Posterior vena cava (tissue), 2 donors: ENCODE measurements around the gene CRYBB2. TPM values are rescaled to one million over a fixed set of nuclear protein-coding genes. Genes with fewer than 3 reads are reported as not detected.
"Not testable (repeated sequence)": the region's sequence is repeated elsewhere in the genome, so short reads cannot be mapped to it uniquely, and the experiment has no call there.

Experiments
- DNase-seq: peaks from one replicate; pipeline ENCODE4 v3.0.0-alpha.2; 2020; ENCODE audit warnings: low spot score
- intact Hi-C, 2 donors: fragments of 100-400 bp; cut with DNase I; formaldehyde crosslinking; loops; one replicate each; pipeline versions ENCODE4 v1.14.1 to v1.14.2; 2022 to 2023
- long read RNA-seq, 2 donors: library from polyadenylated mRNA; unstranded; transcript quantifications; one replicate each; pipeline ENCODE4 v2.0.0, GENCODE V29; 2020 to 2021
- total RNA-seq, 2 donors: library from RNA; stranded (reverse); fragmentation: NEBNext Ultra II Directional; extraction: Animal tissue kit (Norgen Biotek cat#: 25700); gene quantifications; one replicate each; pipeline ENCODE4 v1.2.1, GENCODE V29; 2021
- donor health status: DM: yes; HTN: yes; CAD: no.
- donor health status: DM: yes; HTN: yes; CAD: no.

The CRYBB2 gene, protein sequence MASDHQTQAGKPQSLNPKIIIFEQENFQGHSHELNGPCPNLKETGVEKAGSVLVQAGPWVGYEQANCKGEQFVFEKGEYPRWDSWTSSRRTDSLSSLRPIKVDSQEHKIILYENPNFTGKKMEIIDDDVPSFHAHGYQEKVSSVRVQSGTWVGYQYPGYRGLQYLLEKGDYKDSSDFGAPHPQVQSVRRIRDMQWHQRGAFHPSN
- not detected for total RNA-seq
- long read RNA-seq, donor 1 = 0 reads
- long read RNA-seq, donor 2 = 0 reads

DNA sequence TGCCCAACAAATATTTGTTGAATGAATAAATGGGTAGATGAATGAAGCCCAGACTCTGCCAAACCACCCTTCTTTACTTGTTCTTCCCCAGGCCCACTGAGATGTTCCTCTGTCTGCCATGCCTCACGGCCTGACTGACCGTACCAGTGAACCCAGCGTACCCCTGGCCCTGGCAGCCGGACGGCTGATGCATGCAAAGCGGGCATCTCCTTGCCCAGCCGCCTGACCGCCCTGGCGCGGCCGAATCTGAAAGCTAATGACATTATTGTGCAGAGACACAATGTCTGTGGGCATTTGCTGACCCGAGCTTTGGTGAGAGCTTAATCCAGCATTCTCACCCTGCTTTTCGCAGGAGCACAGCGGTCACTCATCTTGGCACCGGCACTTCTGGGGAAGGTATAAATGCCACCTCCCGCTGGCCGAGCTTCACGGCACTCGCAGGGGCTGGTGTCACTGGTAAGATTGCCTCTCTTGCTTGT is at the start of gene CRYBB2:
TSS of gene CRYBB2 (plus strand) at position 429 of the 479 bp plus-strand sequence. CDS start 1,791 bp downstream, outside the sequence.
- intact Hi-C loops = no loop called here
- no peak for DNase-seq

DNA sequence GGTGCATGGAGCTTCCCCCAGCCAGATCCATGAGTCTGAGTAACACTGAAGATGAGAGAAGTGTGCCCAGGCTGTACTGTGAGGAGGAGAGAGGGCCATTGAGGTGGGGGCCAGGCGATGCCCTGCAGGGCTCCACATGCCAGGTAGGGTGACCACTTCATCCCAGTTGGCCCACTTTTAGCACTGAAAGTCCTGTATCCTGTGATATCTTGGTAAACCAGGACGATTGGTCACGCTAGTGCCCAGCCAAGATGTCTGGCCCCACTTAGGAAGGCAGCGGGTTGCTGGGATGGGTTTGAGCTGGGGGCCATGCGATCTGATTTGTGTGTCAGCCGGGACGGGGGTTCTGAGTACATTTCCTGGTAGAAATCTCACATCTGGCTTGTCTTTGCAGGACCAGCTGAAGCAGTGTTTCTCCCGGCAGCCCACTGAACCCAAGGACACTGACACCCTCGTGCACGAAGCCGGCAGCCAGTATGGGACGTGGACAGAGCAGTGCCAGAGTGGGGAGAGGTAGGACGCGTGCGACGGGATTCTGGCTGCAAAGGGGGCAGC is 48.9 kb upstream of the CRYBB2 start:
- DNase-seq = no peak
- intact Hi-C loops = no loop called here

DNA sequence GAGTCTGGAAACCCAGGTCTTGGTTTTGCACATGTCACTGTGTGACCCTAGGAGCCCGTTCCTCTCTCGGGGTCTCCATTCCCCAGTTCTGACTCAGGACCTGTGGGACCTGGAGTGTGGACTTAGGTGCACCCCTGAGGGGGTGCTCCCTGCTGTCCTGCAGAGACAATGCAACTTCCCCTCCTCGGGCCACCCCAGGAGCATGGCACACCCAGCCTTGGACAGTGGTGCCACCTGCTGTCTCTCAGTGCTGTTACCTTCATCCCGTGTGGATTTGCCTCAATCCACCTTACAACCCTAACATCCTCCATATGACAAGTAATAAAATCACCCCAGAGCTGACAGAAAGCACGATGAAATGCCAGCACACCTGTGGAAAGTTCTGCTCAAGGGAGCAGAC is 47.3 kb upstream of the CRYBB2 start:
- DNase-seq = no peak
- intact Hi-C loops = no loop called here

DNA sequence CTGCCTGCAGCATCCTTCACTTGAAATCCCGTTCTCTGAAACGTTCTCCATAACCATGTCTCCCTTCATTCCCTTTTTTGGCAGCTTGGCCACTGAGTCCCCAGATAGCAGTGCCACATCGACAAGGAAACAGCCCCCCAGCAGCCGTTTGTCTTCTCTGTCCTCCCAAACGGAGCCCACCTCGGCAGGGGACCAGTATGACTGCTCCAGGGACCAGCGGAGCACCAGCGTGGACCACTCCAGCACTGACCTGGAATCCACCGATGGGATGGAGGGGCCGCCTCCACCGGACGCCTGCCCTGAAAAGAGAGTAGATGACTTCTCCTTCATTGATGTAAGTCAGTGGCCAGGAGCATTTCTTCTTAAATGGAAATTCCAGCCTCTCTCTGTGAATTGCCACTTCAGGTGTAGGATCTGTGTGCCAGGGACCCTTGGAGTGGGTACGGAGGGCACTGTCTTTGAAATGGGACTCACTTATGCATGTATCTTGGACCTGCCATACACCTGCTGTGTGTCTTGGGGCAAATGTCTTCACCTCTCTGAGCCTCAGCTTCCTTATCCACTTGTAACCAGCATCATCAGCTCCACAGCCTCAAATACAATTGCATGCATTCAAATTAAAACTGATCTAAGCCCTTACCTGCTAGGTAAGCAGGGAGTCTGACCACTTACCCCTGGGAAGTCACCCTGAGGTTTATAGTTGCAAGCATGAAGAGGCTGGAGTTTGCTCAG is 45.1 kb upstream of the CRYBB2 start:
- no peak for DNase-seq
- intact Hi-C loops = no loop called here

DNA sequence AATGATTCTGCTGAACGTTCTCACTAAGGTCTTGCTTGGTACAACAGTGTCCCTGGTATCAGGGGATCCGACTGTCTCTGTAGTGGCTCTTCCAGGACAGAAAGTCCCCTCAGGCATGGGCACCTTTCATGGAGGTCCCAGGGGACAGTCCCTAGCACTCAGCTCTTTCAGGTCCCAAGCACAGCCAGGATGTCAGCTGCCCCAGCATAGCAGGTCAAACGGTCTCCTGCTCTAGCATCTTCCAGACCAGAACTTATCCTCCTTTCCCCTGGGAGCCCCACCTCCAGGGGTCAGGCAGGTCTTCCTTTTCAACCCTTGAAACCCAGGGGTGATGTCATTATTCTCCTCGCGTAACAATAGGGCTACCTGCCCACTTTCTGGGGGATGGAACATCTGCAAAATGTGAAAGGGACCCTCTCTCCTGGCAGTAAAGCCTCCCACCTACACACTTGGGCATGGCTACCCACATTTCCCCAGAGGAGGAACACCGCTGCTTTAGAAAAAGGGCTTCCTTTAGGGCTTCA is 44.5 kb upstream of the CRYBB2 start:
- intact Hi-C loops = no loop called here
- no peak for DNase-seq

DNA sequence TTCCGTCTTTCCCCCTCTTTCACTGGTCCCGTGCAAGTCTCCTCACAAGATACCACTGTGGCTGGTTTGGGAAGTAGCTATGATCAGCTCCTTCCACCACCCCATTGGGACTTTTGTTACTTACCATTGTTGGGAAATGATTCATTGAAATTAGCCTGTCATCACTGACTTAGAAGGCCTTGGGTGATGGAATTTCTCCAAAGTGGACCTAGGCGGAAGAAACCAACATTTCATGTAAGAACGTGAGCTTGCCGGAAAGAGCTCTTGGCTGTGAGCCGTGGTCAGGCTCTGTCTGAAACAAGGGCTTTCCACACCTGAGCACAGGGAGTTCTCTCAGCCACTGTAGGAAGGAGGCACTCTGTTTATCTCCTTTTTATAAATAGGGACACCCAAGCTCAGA is 43.3 kb upstream of the CRYBB2 start:
- intact Hi-C loops = no loop called here
- no peak for DNase-seq

DNA sequence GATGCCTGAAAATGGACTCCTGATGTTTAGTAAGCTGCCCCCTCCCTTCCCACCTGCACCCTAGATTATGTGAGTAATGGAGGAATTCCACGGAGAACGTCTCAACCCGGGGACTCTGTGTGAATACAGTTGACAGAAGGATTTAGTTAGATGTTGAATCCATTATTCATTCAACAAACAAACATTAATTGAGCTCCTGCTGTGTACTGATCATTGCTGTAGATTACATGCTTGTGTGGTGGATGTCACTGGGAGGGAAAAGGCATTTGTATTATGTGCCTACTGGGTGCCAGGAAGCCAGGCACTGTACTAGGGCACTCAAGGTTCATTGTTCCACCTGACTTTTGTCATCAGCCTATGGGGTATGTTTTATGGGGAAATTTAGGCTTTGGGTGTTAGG is 42.6 kb upstream of the CRYBB2 start:
- intact Hi-C loops = no loop called here
- DNase-seq = no peak

DNA sequence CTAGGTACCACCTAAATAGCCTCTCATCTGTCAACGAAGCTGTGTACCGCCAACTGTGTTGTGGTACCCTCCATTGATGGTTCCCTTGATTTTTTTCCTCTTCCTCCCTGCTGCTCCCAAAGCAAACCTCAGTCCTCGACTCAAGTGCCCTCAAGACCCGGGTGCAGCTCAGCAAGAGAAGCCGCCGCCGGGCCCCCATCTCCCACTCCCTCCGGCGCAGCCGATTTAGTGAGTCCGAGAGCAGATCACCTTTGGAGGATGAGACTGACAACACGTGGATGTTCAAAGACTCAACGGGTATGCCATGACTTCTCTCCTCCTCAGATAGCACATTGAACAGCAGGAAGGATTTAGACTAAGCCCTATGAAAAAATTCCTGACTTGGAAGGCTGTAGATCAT is 42.2 kb upstream of the CRYBB2 start:
- no peak for DNase-seq
- intact Hi-C loops = no loop called here

DNA sequence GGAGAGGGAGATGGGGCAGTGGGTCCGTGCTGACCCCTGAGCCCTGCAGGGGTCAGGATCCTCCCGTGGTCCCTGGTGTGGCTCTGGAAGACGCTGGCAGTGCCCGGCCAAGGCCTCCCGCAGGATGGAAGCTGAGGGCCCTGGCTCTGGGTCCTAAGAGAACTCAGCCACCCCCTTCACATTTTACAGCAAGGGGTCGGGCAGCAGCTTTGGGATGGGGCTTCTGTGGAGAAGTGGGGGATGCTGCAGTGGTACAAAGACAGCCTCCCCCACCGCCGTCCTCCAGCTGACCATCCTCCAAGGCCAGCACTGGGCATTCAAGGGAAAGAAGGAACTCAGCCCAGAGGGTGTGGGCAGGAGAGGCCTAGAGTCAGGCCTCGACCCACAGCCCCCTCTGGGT is 41.5 kb upstream of the CRYBB2 start:
- DNase-seq = no peak
- intact Hi-C loops = no loop called here

DNA sequence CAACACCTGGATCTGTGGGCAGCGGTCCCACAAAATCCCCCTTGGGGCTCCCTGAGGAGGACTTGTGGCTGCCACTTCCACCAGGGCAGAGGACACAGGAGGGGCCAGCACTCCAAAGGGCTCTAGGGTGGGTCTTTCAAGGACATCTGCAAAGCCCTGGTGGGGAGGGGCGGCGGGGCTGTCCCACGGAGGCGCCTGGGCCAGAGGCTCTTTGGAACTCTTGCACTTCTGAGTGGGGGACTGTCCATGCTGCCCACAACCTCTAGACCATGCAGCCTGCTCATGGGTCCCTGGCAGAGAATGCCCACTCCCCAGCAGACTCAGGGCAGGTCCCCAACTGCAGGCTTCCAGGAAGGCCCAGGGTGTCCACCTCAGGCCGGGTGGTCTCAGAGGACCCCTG is 41.1 kb upstream of the CRYBB2 start:
- DNase-seq, intact Hi-C loops: not testable (repeated sequence)

DNA sequence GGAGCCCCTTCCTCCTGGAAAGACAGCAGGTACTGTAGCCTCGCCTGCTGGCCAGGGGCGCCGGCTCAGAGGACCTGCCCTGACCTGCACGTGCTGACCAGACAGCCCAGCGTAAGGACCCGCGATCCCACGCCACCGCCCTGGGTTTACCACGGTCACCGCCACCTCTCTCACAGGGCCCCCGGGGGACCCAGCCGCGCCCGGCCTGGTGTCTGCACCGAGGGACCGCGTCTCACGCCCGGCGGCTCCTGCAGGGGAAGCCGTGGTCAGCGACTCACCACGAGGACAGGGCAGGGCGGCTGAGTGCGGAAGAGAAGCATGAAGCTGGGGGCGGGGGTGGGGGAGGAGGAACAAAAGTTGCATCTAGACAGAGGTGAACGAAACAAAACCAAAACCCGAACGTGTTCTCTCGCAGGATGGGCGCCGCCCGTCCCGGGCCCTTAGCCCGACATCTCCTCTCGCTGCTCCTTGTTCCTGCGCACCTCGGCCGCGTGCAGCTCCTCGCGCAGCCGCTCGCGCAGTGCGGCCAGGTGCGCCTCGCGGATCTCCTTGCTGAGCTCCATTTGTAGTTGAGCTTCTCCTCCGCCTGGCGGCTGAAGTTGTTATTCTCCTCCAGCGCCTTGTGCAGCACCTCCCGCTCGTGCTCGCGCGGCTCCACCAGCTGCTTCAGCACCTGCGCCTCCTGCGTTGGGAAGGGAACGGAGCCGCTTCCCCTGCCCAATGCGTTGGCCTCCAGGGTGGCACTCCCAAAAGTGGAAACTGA is 40.4 kb upstream of the CRYBB2 start:
- DNase-seq, intact Hi-C loops: not testable (repeated sequence)

DNA sequence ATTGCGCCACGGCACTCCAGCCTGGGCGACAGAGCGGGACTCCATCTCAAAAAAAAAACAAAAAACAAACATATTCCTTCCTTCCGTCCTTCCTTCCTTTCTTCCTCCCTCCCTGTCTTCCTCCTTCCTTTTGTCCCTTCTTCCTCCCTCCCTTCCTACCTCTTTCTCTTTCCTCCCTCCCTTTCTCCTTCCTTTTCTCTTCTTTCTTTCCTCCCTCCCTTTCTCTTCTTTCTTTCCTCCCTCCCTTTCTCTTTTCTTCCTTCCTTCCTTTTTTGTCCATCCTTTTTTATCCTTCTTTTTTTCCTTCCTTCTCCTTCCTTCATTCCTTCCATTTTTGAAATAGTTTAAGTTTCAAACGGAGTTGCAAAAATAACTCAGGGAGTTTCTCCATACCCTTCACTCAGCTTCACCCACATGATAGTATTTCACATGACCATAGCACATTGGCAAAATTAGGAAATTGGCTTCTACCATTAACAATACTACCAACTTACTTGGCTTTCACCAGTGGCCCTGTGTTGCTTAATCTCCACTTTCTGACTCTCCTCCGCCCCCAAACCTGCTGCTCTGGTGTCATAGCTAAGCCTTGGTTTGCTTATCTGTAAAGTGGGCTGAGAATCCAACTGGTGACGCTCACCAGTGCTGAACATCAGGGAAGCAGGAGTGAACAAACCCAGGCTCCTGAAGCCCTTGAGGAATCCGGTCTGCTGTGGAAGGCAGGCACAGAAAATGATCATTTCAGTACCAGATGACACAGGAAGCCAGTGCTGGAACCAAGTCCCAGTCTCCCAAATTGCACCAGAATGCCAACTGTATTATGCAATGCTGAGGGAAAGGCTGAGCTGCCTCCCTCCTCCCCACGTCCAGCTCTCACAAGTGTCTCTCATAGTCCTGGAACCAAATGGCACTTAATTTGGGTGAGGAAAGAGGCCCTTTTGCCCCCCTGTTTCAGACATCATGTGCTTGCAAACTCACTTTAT is 37.0 kb upstream of the CRYBB2 start:
- intact Hi-C loops = no loop called here

DNA sequence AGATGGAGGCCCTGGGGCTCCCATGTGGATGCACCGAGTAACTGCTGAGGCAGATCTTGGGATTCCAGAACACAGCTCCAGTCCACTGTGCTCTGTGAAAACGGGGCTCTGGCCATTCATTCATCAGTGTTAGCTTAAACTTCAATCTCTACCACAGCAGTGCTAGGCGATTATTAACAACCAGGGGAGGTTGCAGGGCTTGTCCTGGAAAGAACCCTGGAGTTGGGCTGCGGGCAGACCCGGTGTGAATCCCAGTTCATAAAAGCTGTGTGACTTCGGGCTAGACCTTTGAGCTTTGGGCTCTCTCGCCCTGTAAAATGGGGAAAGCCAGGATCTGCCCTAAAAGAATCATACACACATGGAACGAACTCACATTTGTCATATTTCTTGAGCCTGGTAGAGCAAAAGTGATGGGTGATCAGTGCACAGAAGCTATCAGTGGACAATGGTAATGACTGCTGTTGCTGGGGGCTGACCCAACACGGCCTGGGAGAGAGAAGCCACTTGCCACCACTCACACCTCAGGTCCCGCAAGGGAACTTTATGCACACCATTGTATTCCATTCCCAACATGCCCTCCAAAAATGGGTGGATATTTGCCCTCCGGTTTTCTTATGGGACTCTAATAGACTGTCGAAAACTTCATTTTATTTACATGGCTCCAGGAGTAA is 35.4 kb upstream of the CRYBB2 start:
- no peak for DNase-seq
- intact Hi-C loops = no loop called here

More for the DNA sequence above, 37.0 kb upstream of the CRYBB2 start:
- DNase-seq = no peak

DNA sequence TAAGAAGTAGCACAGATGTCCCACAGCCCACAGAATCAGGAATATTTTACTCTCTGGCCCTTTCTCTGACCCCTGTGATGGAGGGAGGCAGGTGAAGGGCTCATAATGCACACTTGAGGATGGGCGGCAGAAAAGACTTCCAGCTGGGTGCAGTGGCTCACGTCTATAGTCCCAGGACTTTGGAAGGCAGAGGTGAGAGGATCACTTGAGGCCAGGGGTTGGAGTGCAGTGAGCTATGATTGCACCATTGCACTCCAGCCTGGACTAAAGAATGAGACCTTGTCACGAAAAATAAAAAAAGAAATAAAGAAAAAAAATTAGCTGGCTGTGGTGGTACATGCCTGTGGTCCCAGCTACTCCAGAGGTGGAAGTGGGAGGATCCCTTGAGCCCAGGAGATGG is 33.3 kb upstream of the CRYBB2 start:
- intact Hi-C loops = no loop called here
- DNase-seq = no peak

DNA sequence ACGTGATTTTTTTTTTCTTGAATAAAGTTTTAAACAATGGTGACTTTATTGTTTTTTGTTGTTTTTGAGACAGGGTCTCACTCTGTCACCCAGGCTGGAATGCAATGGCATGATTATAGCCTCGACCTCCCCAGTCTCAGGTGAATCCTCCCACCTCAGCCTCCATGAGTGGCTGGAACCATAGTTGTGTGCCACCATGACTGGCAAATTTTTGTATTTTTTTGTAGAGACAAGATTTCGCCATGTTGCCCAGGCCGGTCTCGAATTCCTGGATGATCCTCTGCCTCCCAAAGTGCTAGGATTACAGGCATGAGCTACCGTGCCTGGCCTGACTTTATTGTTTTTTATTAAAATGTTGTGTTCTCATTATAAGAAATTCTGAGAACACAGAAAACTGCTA is 32.0 kb upstream of the CRYBB2 start:
- intact Hi-C loops = no loop called here
- no peak for DNase-seq

DNA sequence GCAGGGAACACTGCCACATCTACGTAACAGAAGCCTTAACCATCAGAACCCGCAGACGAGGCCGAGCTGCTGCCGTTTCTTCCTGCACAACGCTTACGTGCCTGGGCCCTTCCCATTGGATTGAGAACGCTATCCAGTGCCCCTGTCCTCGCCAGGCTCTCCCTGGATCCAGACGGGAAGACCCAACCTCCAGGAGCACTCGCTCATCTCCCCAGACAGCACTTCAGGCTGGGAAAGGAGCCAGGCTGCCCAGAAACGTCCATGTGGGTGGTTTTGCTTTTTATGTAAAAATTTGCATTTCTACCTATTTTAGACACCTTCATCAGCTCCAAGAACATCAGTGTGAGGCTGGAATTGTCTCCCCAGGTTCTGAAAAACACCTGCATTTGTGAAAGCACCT is 27.0 kb upstream of the CRYBB2 start:
- intact Hi-C loops = no loop called here

DNA sequence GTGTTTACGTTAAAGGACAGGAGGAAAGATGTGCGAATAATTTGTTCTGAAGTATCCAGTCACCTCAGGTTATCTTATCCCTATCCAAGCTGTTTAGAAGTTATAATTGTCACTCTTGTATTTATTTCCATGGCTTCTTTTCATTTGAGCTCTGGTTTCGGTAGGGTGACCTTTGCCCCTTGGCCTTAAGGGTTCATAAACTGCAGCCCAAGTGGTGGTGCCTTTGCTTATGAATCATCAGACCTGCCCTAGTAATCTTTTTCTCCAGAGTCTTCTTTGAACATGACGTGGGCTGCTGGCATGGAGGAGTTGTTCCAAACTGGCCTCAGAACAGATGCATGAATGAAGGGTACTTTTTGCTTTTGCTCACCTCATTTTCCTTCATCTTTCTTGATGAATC is 26.3 kb upstream of the CRYBB2 start:
- intact Hi-C loops = no loop called here

More for the DNA sequence above, 27.0 kb upstream of the CRYBB2 start:
- DNase-seq = no peak

DNA sequence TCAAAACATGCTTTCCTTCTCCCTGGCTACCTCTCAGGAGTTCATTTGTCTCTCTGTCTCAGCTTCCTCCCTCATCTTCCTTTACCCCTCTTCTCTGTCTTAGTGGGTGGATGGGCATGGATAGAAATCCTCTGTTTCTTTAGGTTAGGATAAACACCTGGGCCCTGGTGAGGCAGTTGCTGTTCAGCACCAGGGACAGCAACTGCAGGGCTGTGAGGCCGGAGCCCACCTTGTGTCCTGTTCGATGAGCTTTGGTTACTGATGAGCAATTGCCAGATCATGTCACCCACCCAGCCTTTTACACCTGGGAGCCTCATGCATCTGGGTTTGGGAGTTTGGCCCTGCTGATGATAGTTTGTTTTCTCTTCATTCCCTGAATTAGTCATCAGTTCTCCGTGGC is 25.9 kb upstream of the CRYBB2 start:
- DNase-seq = no peak
- intact Hi-C loops = no loop called here

More for the DNA sequence above, 26.3 kb upstream of the CRYBB2 start:
- DNase-seq = no peak
